HepG2 (cell line): ENCODE measurements around the gene PARK7. TPM values are rescaled to one million over a fixed set of nuclear protein-coding genes. Genes with fewer than 3 reads are reported as not detected.

Experiments
- ASH2L ChIP-seq: fragments of 300-600, 200-600 bp; sonication (generic); IDR thresholded peaks from 2 replicates; pipeline ENCODE4 v1.7.0; 2017; ENCODE audit warnings: low read depth, mild to moderate bottlenecking, moderate library complexity, mixed read lengths, low read length; ENCODE audit not compliant: insufficient read length
- GATAD2A ChIP-seq: IDR thresholded peaks from 2 replicates; pipeline ENCODE4 v1.6.1; 2016
- MAFK ChIP-seq, 2 experiments: IDR thresholded peaks in 1 of 2; conservative IDR thresholded peaks in 1 of 2; 2 replicates each; pipeline ENCODE4 v1.6.1; 2011; ENCODE audit warnings: improper control_type of control experiment in 2 of 2, low read length in 2 of 2
- MBNL3 ChIP-seq: fragments of 250-450 bp; sonication (Bioruptor Pico); conservative IDR thresholded peaks from 2 replicates; pipeline ENCODE4 v1.8.0; 2022; ENCODE audit warnings: mild to moderate bottlenecking, inconsistent platforms
- MLX ChIP-seq: IDR thresholded peaks from 2 replicates; pipeline ENCODE4 v1.6.1; 2016
- NBN ChIP-seq: fragments of 450-650 bp; conservative IDR thresholded peaks from 2 replicates; pipeline ENCODE4 v1.6.1; 2017
- POGK ChIP-seq: sonication (generic); formaldehyde crosslinking; conservative IDR thresholded peaks from 2 replicates; pipeline ENCODE4 v1.8.0; 2022; ENCODE audit warnings: mild to moderate bottlenecking, moderate library complexity, missing genetic modification reagents
- RBAK ChIP-seq: sonication (generic); formaldehyde crosslinking; IDR thresholded peaks from 2 replicates; pipeline ENCODE4 v1.5.1; 2020; ENCODE audit warnings: mild to moderate bottlenecking, missing genetic modification reagents
- REXO4 ChIP-seq: sonication (generic); formaldehyde crosslinking; IDR thresholded peaks from 2 replicates; pipeline ENCODE4 v1.8.0; 2022; ENCODE audit warnings: missing genetic modification reagents, mild to moderate bottlenecking, borderline replicate concordance
- SRSF4 ChIP-seq: fragments of 200-400 bp; formaldehyde crosslinking; IDR thresholded peaks from one replicate; pipeline ENCODE4 v1.6.1; 2018; ENCODE audit warnings: mild to moderate bottlenecking, low read depth, low read length, moderate library complexity; ENCODE audit not compliant: poor library complexity, severe bottlenecking
- YEATS4 ChIP-seq: sonication (generic); formaldehyde crosslinking; IDR thresholded peaks from 2 replicates; pipeline ENCODE4 v1.4.0; 2020; ENCODE audit warnings: missing genetic modification reagents, borderline replicate concordance
- ZBTB1 ChIP-seq: sonication (generic); formaldehyde crosslinking; IDR thresholded peaks from 2 replicates; pipeline ENCODE4 v1.4.0; 2020; ENCODE audit warnings: missing genetic modification reagents, borderline replicate concordance
- ZNF101 ChIP-seq: sonication (generic); formaldehyde crosslinking; IDR thresholded peaks from 2 replicates; pipeline ENCODE4 v1.4.0; 2020; ENCODE audit warnings: mild to moderate bottlenecking, low read depth, missing genetic modification reagents, borderline replicate concordance
- ZNF143 ChIP-seq: sonication (generic); formaldehyde crosslinking; IDR thresholded peaks from 2 replicates; pipeline ENCODE4 v1.4.0; 2020; ENCODE audit warnings: missing genetic modification reagents
- ZNF326 ChIP-seq: sonication (generic); formaldehyde crosslinking; IDR thresholded peaks from 2 replicates; pipeline ENCODE4 v1.4.0; 2020; ENCODE audit warnings: missing genetic modification reagents, borderline replicate concordance
- ZNF501 ChIP-seq: sonication (generic); formaldehyde crosslinking; IDR thresholded peaks from 2 replicates; pipeline ENCODE4 v1.5.1; 2020; ENCODE audit warnings: mild to moderate bottlenecking, moderate library complexity, missing genetic modification reagents
- ZNF660 ChIP-seq: sonication (generic); formaldehyde crosslinking; IDR thresholded peaks from 2 replicates; pipeline ENCODE4 v1.5.1; 2020; ENCODE audit warnings: mild to moderate bottlenecking, low read depth, missing genetic modification reagents, borderline replicate concordance
- ZNF773 ChIP-seq: sonication (generic); formaldehyde crosslinking; IDR thresholded peaks from 2 replicates; pipeline ENCODE4 v1.4.0; 2020; ENCODE audit warnings: missing genetic modification reagents, borderline replicate concordance
- ZSCAN31 ChIP-seq: sonication (generic); formaldehyde crosslinking; IDR thresholded peaks from 2 replicates; pipeline ENCODE4 v1.5.0; 2020; ENCODE audit warnings: low read depth, mild to moderate bottlenecking, missing genetic modification reagents
- polyA plus RNA-seq, 8 experiments: library from polyadenylated mRNA; depleted of rRNA in 3 of 8; stranded (reverse) in 7 of 8; unstranded in 1 of 8; fragments of >200 nt; fragmentation: Illumina TruSeq in 4 of 8; extraction: Trizol in 4 of 8; gene quantifications; 2 replicates each; pipeline versions ENCODE4 v1.2.1 to v1.2.3, GENCODE V29; 2011 to 2016; ENCODE audit warnings: low read depth in 4 of 8, missing spikeins in 1 of 8, mixed read lengths in 1 of 8; ENCODE audit not compliant: insufficient read depth in 1 of 8
- total RNA-seq, 5 experiments: library from RNA; depleted of rRNA; stranded (reverse); fragments of >200 nt; fragmentation: Illumina TruSeq; extraction: Trizol; gene quantifications; 2 replicates each; pipeline ENCODE4 v1.2.3, GENCODE V29; 2016; ENCODE audit warnings: low read depth in 1 of 5
- TF ChIP-seq, protein P1 (sequence below): sonication (generic); formaldehyde crosslinking; conservative IDR thresholded peaks from 2 replicates; pipeline ENCODE4 v1.8.0; 2022; ENCODE audit warnings: low read depth, missing genetic modification reagents
- TF ChIP-seq, protein P2 (sequence below): fragments of 450-650 bp; IDR thresholded peaks from 2 replicates; pipeline ENCODE4 v1.6.1; 2017

The PARK7 gene
- total and polyA plus RNA-seq, 2 of the 13 experiments (the other 11 are each of a cell fraction or from before 2014, with no cell fraction given), result 212 to 296 TPM

DNA sequence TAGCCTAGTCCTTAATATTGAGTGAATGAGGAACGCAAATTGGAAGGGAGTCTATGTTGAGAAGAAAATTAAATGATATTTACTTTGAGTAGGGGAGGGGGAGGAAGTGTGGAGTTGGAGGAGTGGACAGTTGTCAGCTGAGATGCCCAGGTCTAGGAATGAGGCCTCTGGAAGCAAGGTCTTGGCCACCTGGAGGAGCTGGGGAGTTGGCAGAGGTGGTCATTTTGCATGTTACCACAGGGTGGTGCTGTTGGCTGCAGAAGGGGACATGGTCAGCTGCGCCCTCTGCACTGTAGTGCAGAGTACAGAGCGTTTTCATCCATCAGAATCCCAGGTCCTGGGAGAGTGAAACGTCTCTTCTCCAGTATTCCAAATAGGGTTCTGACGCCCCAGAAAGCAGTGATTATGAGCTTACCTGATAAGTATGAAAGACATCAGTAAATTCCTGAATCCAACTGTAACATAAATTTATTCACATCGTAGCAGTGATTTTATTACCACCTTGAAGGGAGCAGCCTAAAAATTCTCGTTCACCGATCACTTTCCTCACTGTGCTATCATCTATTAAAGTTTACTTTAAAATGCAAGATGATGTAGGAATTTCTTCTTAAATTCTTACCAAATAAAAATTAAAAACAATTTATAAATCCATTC lies 13.8 kb downstream of the PARK7 start (continued):
- TF ChIP-seq MLX (no peak), NBN (no peak), POGK (CRISPR knock-in tag) (no peak), ZNF143 (no peak), ZNF101 (CRISPR knock-in tag) (no peak), ZNF326 (CRISPR knock-in tag) (no peak), ZNF773 (CRISPR knock-in tag) (no peak), SRSF4 (no peak), GATAD2A (CRISPR knock-in tag) (peak; percentile 75), REXO4 (CRISPR knock-in tag) (no peak), ZNF501 (no peak), MAFK (conservative IDR thresholded peaks at IDR 0.05 in 1 of 2, IDR thresholded peaks at IDR 0.05 in 1 of 2; ENCODE audit: low read length in 2 of 2) (no peak), ZNF660 (CRISPR knock-in tag) (no peak), YEATS4 (CRISPR knock-in tag) (no peak), MBNL3 (CRISPR knock-in tag) (no peak), RBAK (CRISPR knock-in tag) (no peak), ASH2L (no peak), ZSCAN31 (CRISPR knock-in tag) (no peak), ZBTB1 (CRISPR knock-in tag) (no peak)
- TF ChIP-seq, protein P1, sequence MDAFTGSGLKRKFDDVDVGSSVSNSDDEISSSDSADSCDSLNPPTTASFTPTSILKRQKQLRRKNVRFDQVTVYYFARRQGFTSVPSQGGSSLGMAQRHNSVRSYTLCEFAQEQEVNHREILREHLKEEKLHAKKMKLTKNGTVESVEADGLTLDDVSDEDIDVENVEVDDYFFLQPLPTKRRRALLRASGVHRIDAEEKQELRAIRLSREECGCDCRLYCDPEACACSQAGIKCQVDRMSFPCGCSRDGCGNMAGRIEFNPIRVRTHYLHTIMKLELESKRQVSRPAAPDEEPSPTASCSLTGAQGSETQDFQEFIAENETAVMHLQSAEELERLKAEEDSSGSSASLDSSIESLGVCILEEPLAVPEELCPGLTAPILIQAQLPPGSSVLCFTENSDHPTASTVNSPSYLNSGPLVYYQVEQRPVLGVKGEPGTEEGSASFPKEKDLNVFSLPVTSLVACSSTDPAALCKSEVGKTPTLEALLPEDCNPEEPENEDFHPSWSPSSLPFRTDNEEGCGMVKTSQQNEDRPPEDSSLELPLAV, result no peak
- TF ChIP-seq, protein P2, sequence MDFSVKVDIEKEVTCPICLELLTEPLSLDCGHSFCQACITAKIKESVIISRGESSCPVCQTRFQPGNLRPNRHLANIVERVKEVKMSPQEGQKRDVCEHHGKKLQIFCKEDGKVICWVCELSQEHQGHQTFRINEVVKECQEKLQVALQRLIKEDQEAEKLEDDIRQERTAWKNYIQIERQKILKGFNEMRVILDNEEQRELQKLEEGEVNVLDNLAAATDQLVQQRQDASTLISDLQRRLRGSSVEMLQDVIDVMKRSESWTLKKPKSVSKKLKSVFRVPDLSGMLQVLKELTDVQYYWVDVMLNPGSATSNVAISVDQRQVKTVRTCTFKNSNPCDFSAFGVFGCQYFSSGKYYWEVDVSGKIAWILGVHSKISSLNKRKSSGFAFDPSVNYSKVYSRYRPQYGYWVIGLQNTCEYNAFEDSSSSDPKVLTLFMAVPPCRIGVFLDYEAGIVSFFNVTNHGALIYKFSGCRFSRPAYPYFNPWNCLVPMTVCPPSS, result no peak
